GM10266 (cell line): ENCODE data around the gene TCERG1L.

Experiments
- DNase-seq: peaks from one replicate; pipeline ENCODE4 v3.0.0; 2012; ENCODE audit errors: extremely low spot score
- CTCF ChIP-seq: IDR thresholded peaks from 2 replicates; pipeline ENCODE4 v1.5.1; 2012; ENCODE audit warnings: mild to moderate bottlenecking, low read depth; ENCODE audit not compliant: control insufficient read depth, insufficient read depth; ENCODE audit errors: missing control alignments

Gene TCERG1L

GRCh38 chr10:131099028-131099726, 212.3 kb downstream of the TCERG1L start:
- DNase-seq = no peak
- TF ChIP-seq CTCF = no peak

GRCh38 chr10:131098416-131098952, 213.0 kb downstream of the TCERG1L start:
- TF ChIP-seq CTCF = no peak
- no peak for DNase-seq

- no peak for DNase-seq
- no peak for TF ChIP-seq CTCF
Measured at GRCh38 chr10:131096031-131096430, 215.5 kb downstream of the TCERG1L start.

- TF ChIP-seq CTCF = no peak
- no peak for DNase-seq
Measured at GRCh38 chr10:131095313-131095580, 216.3 kb downstream of the TCERG1L start.

DNA sequence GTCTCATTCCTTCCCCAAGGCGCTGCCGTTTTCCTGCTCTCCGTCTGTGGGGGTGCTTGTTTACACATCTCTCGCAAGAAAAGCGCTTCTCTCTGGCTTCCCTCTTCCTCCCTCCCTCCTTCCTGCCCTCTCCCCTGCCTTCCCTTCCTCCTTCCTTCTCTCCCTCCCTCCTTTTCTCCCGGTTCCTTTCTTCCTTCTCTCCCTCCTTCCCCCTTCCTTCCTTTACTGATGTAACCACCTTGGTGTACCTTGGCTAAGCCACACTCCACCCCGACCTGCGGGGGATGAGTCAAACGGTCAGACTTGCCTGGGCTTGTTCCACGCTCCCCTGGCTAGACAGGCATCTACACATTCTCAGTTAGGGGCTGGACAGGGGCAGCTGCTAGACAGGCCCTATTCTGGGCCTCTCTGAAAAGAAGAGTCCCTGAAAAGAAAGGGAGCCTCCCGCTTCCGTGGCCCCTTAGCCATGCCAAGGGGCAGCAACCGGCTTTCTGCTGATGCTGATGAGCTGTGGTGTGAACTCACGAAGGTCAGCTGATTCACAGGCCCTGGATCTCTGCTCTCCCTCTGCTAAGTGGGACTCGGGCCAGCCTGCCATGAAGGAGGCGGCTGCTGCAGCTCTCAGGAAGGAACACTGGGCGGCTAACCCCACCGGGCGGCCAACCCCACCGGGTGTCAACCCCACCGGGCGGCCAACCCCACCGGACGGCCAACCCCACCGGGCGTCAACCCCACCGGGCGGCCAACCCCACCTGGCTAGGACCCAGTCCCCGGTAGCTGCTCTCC, 216.8 kb downstream of the TCERG1L start:
- DNase-seq = no peak
- TF ChIP-seq CTCF = no peak

GRCh38 chr10:131093795-131094366, 217.6 kb downstream of the TCERG1L start:
- TF ChIP-seq CTCF = no peak
- no peak for DNase-seq

GRCh38 chr10:131093346-131093745, 218.2 kb downstream of the TCERG1L start:
- DNase-seq = no peak
- TF ChIP-seq CTCF = no peak
